Panc1 (cell line): ENCODE measurements around the gene PRKAA1. TPM values are rescaled to one million over a fixed set of nuclear protein-coding genes. Genes with fewer than 3 reads are reported as not detected.

Source experiments
- ATAC-seq: fragments of 200-7000 bp; cut with Tn5 transposase; 2 replicates; pipeline ENCODE4 v1.9.1; 2020; ENCODE audit warnings: mild to moderate bottlenecking, moderate library complexity
- BruUV-seq: library from RNA; stranded (reverse); fragments of 400-500 nt; replicated peaks from 2 replicates; lab custom pipeline; 2021; lab: Mats Ljungman, UMichigan
- CTCF ChIA-PET: fragments of 300-600 bp; sonication (Branson Sonifier 250); formaldehyde crosslinking; loops from one replicate; lab custom pipeline; 2022; ENCODE audit warnings: antibody characterized with exemption; lab: Charles Lee
- POLR2A ChIA-PET: fragments of 300-600 bp; sonication (Branson Sonifier 250); formaldehyde crosslinking; loops from one replicate; lab custom pipeline; 2022; ENCODE audit warnings: antibody characterized with exemption; lab: Charles Lee
- DNase-seq: peaks from one replicate; pipeline ENCODE4 v3.0.0-alpha.2; 2010; ENCODE audit warnings: low read depth, low spot score
- H3K27ac ChIP-seq: 2 replicates; pipeline ENCODE4 v1.5.1; 2011; ENCODE audit warnings: mild to moderate bottlenecking, low read length, inconsistent platforms
- H3K27me3 ChIP-seq: fragments of 200-500 bp; sonication (Bioruptor generic); 2 replicates; pipeline ENCODE4 v1.6.0; 2014; ENCODE audit warnings: low read length, inconsistent platforms; ENCODE audit not compliant: control insufficient read depth, insufficient read depth
- H3K36me3 ChIP-seq: fragments of 200-500 bp; sonication (Bioruptor generic); 2 replicates; pipeline ENCODE4 v1.5.1; 2014; ENCODE audit warnings: inconsistent platforms, mild to moderate bottlenecking, low read length, moderate library complexity; ENCODE audit not compliant: control insufficient read depth, insufficient read depth
- H3K4me1 ChIP-seq: 2 replicates; pipeline ENCODE4 v1.5.1; 2011; ENCODE audit warnings: inconsistent platforms, mild to moderate bottlenecking, low read length, moderate library complexity; ENCODE audit not compliant: control insufficient read depth, insufficient read depth
- H3K4me3 ChIP-seq, 2 experiments: 2 replicates each; pipeline ENCODE4 v1.5.1; 2011 to 2012; ENCODE audit warnings: low read depth in 2 of 2, low read length in 2 of 2, mild to moderate bottlenecking in 2 of 2, inconsistent platforms in 1 of 2, moderate library complexity in 1 of 2
- H3K9me3 ChIP-seq: fragments of 200-500 bp; sonication (Bioruptor generic); 2 replicates; pipeline ENCODE4 v1.5.1; 2014; ENCODE audit warnings: low read depth, mild to moderate bottlenecking, inconsistent platforms, low read length, moderate library complexity; ENCODE audit not compliant: control insufficient read depth, insufficient read depth
- POLR2AphosphoS5 ChIP-seq: IDR thresholded peaks from 2 replicates; pipeline ENCODE4 v1.6.1; 2012; ENCODE audit warnings: mild to moderate bottlenecking, low read depth, low read length, moderate library complexity
- SIN3A ChIP-seq: IDR thresholded peaks from 2 replicates; pipeline ENCODE4 v1.6.1; 2012; ENCODE audit warnings: low read depth, mild to moderate bottlenecking, low read length, moderate library complexity, borderline replicate concordance; ENCODE audit not compliant: insufficient read depth
- TCF7L2 ChIP-seq: IDR thresholded peaks from 2 replicates; pipeline ENCODE4 v1.6.1; 2011; ENCODE audit warnings: mild to moderate bottlenecking, low read depth, low read length, inconsistent platforms
- in situ Hi-C: cut with HindIII; loops from 2 replicates; pipeline ENCODE4 v1.10.0; 2016; ENCODE audit warnings: low sequenced_read_pairs, low pct_unique_long_range_greater_than_20kb
- intact Hi-C: fragments of 100-400 bp; cut with micrococcal nuclease; formaldehyde crosslinking; loops from one replicate; pipeline ENCODE4 v1.10.0; 2022; ENCODE audit not compliant: unreplicated experiment
- total RNA-seq: library from RNA; stranded (reverse); gene quantifications from one replicate; pipeline ENCODE4 v1.2.1, GENCODE V29; 2021; ENCODE audit not compliant: unreplicated experiment
- TF ChIP-seq, protein P1 (sequence below), 2 experiments: IDR thresholded peaks; 2 replicates each; pipeline ENCODE4 v1.6.1; 2011 to 2012; ENCODE audit warnings: low read depth in 2 of 2, control low read depth in 1 of 2, low read length in 1 of 2, mild to moderate bottlenecking in 1 of 2, moderate library complexity in 1 of 2; ENCODE audit not compliant: insufficient read depth in 1 of 2
- TF ChIP-seq, protein P2 (sequence below): fragments of 450-650 bp; IDR thresholded peaks from 2 replicates; pipeline ENCODE4 v1.5.1; 2017; ENCODE audit warnings: mild to moderate bottlenecking

PRKAA1 gene
- total RNA-seq, 1 experiment from 2014 or later = 75.8 TPM

- POLR2A ChIA-PET = no interaction called here
- no peak for ATAC-seq
Measured at GRCh38 chr5:40813698-40814281, 15.6 kb upstream of the PRKAA1 start.

DNA sequence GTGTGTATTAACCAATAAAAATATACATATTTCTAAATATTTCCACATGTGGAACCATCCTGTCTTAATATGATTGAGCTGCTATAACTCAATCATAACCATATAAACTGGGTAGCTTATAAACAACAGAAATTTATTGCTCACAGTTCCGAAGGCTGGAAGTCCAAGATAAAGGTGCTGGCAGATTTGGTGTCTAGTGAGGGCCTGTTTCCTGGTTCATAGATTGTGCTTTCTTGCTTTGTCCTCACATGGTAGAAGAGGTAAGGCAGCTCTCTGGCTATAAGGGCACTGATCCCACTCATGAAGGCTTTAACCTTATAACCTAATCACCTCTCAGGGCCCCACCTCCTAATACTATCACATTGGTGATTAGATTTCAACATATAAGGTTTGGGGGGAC lies 14.0 kb upstream of the PRKAA1 start:
- H3K4me3 ChIP-seq = no peak overlapping the region
- ATAC-seq (no peak), DNase-seq (no peak)
- H3K9me3 ChIP-seq = no peaks in the 10 kb centered on the region
- in situ Hi-C loops (no loop called here), intact Hi-C loops (no loop called here)
- no peaks in the 10 kb centered on the region for H3K27me3 ChIP-seq
- H3K4me1 ChIP-seq = no peaks in the 10 kb centered on the region
- H3K36me3 ChIP-seq = no peaks in the 10 kb centered on the region
- H3K27ac ChIP-seq = no peak overlapping the region
- no TSS peak for BruUV-seq
- TF ChIP-seq, protein P1, sequence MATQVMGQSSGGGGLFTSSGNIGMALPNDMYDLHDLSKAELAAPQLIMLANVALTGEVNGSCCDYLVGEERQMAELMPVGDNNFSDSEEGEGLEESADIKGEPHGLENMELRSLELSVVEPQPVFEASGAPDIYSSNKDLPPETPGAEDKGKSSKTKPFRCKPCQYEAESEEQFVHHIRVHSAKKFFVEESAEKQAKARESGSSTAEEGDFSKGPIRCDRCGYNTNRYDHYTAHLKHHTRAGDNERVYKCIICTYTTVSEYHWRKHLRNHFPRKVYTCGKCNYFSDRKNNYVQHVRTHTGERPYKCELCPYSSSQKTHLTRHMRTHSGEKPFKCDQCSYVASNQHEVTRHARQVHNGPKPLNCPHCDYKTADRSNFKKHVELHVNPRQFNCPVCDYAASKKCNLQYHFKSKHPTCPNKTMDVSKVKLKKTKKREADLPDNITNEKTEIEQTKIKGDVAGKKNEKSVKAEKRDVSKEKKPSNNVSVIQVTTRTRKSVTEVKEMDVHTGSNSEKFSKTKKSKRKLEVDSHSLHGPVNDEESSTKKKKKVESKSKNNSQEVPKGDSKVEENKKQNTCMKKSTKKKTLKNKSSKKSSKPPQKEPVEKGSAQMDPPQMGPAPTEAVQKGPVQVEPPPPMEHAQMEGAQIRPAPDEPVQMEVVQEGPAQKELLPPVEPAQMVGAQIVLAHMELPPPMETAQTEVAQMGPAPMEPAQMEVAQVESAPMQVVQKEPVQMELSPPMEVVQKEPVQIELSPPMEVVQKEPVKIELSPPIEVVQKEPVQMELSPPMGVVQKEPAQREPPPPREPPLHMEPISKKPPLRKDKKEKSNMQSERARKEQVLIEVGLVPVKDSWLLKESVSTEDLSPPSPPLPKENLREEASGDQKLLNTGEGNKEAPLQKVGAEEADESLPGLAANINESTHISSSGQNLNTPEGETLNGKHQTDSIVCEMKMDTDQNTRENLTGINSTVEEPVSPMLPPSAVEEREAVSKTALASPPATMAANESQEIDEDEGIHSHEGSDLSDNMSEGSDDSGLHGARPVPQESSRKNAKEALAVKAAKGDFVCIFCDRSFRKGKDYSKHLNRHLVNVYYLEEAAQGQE (IDR thresholded peaks at IDR 0.05; ENCODE audit: insufficient read depth in 1 of 2, low read depth in 2 of 2, low read length in 1 of 2) = no peak
- TF ChIP-seq POLR2AphosphoS5 (no peak), SIN3A (no peak), TCF7L2 (no peak)
- TF ChIP-seq, protein P2, sequence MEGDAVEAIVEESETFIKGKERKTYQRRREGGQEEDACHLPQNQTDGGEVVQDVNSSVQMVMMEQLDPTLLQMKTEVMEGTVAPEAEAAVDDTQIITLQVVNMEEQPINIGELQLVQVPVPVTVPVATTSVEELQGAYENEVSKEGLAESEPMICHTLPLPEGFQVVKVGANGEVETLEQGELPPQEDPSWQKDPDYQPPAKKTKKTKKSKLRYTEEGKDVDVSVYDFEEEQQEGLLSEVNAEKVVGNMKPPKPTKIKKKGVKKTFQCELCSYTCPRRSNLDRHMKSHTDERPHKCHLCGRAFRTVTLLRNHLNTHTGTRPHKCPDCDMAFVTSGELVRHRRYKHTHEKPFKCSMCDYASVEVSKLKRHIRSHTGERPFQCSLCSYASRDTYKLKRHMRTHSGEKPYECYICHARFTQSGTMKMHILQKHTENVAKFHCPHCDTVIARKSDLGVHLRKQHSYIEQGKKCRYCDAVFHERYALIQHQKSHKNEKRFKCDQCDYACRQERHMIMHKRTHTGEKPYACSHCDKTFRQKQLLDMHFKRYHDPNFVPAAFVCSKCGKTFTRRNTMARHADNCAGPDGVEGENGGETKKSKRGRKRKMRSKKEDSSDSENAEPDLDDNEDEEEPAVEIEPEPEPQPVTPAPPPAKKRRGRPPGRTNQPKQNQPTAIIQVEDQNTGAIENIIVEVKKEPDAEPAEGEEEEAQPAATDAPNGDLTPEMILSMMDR = no peak
- ChIA-PET CTCF (no interaction called here), POLR2A (no interaction called here)

More at GRCh38 chr5:40813698-40814281, 15.6 kb upstream of the PRKAA1 start:
- intact Hi-C loops (no loop called here), in situ Hi-C loops (no loop called here)
- no peaks in the 10 kb centered on the region for H3K27me3 ChIP-seq
- TF ChIP-seq TCF7L2 (no peak), SIN3A (no peak), POLR2AphosphoS5 (no peak)
- TF ChIP-seq, protein P1 (IDR thresholded peaks at IDR 0.05; ENCODE audit: insufficient read depth in 1 of 2, low read depth in 2 of 2, low read length in 1 of 2) = no peak
- TF ChIP-seq, protein P2 = no peak
- DNase-seq = no peak
- CTCF ChIA-PET = no interaction called here
- H3K36me3 ChIP-seq = no peaks in the 10 kb centered on the region
- H3K4me1 ChIP-seq = no peaks in the 10 kb centered on the region
- no peak overlapping the region for H3K4me3 ChIP-seq
- no TSS peak for BruUV-seq
- no peak overlapping the region for H3K27ac ChIP-seq
- H3K9me3 ChIP-seq = no peaks in the 10 kb centered on the region
